Breast epithelium (tissue), 3 donors: Measurements from ENCODE around the gene RUBCN.

ENCODE experiments used
- POLR2AphosphoS5 ChIP-seq, 3 donors: sonication (generic); formaldehyde crosslinking; IDR thresholded peaks; one replicate each; pipeline ENCODE4 v1.6.1; 2017; ENCODE audit warnings: antibody characterized with exemption in 3 of 3
- TF ChIP-seq, protein P1 (sequence below), 3 donors: fragments of 450-650 bp; IDR thresholded peaks; one replicate each; pipeline ENCODE4 v1.5.1; 2016 to 2017; ENCODE audit warnings: antibody characterized with exemption in 3 of 3, mild to moderate bottlenecking in 3 of 3, moderate library complexity in 3 of 3

DNA sequence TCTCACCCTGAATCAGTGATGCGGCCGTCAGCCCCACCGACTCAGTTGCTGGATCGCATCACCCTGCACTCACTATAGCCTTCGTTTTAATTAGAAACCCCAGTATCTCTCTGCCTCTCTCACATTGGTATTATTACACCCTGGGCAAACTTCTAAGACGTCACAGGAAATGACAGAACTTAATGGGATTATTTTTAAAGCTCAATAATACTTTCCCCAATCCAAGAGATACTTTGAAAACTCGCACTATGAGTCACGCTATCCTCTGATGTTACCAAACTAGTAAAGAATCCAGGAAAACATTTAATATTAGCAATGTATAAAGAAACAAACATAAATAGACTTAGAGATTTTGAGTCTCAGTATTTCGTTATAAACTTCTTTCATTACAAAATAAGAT lies 36.6 kb downstream of the RUBCN start:
- TF ChIP-seq, protein P1, sequence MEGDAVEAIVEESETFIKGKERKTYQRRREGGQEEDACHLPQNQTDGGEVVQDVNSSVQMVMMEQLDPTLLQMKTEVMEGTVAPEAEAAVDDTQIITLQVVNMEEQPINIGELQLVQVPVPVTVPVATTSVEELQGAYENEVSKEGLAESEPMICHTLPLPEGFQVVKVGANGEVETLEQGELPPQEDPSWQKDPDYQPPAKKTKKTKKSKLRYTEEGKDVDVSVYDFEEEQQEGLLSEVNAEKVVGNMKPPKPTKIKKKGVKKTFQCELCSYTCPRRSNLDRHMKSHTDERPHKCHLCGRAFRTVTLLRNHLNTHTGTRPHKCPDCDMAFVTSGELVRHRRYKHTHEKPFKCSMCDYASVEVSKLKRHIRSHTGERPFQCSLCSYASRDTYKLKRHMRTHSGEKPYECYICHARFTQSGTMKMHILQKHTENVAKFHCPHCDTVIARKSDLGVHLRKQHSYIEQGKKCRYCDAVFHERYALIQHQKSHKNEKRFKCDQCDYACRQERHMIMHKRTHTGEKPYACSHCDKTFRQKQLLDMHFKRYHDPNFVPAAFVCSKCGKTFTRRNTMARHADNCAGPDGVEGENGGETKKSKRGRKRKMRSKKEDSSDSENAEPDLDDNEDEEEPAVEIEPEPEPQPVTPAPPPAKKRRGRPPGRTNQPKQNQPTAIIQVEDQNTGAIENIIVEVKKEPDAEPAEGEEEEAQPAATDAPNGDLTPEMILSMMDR (IDR thresholded peaks at IDR 0.05): no peak
- no peak for TF ChIP-seq POLR2AphosphoS5 (IDR thresholded peaks at IDR 0.05)
